DOHH2 (cell line): ENCODE results near the gene CTSW.

Experiments
- CTCF ChIP-seq: fragments of 200-600 bp; sonication (generic); IDR thresholded peaks from one replicate; pipeline ENCODE4 v1.5.1; 2014; ENCODE audit warnings: antibody characterized with exemption, mild to moderate bottlenecking, low read depth, low read length; ENCODE audit not compliant: poor library complexity, severe bottlenecking
- EZH2phosphoT487 ChIP-seq: fragments of 200-600 bp; sonication (generic); IDR thresholded peaks from 2 replicates; pipeline ENCODE4 v1.6.1; 2017; ENCODE audit warnings: borderline replicate concordance, mild to moderate bottlenecking, antibody characterized with exemption, low read length, moderate library complexity, mixed read lengths

- TF ChIP-seq CTCF: no peak
- TF ChIP-seq EZH2phosphoT487: no peak
Measured at GRCh38 chr11:65854852-65855837, 24.5 kb upstream of the CTSW start.
